VCaP (cell line): ENCODE results near the gene AR.

ENCODE experiments used
- H3K27ac ChIP-seq: fragments of 450-650 bp; 2 replicates; pipeline ENCODE4 v1.5.1; 2017
- CTCF ChIP-seq: fragments of 450-650 bp; conservative IDR thresholded peaks from 2 replicates; pipeline ENCODE4 v1.5.1; 2017; ENCODE audit warnings: mild to moderate bottlenecking, moderate library complexity

Gene AR

GRCh38 chrX:67524428-67524827, 19.4 kb upstream of the AR start:
- H3K27ac ChIP-seq, result peak overlapping the region; percentile 89
- TF ChIP-seq CTCF, result no peak

DNA sequence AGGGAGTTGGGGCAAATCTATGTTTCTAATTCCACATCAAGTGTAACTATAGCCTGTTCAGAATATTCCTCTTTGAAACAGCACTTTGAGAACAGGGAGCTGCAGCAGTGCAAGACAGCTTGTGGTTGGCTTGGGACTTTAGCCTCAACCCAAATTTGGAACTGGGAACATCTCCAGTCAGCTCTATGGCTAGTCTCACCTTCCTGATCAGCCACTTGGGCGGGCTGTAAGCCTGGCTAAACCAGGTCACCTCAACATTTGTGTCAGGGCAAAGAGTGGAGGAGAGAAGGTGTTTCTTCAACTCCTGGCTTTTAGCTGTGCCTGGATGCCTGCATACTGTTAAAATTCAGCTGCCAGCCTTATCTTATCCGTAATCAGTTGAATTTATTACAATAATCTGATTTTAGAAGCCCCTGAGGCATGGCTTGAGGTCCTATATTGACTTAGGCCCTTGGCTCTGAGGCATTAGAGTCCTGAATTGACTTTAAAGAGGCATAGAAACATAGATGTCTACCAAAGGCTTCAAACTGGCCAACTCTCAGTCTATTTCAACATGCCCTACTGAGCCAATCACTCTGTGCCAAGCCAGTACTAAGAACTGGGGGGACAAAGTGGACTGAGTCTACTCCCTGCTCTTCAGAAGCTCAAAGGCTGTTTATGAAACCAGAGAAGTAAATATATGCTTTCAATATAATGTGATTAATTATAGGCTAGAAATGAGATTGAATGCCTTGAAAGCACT, 18.7 kb upstream of the AR start:
- peak overlapping the region; percentile 89 for H3K27ac ChIP-seq
- TF ChIP-seq CTCF, result no peak

DNA sequence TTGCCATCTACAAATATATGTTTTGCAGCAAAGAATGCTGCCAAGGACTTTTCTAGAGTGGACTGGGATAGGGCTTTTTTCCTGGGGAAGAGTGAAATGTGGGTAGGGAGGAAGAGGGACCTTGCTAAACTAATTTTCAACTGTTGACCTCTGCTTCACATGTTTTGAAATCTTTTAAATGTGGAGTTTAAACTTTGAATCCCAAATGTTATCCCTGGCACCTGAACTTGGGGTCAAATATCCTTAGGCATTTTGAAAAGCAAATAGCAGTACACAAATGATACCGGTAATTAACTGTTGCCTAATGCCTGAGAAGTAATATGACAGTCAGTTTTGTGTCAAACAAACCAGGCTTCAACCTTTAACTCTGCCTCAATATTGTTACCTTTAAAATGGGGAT, 7.3 kb upstream of the AR start:
- H3K27ac ChIP-seq, result no peak overlapping the region
- TF ChIP-seq CTCF, result no peak

- TF ChIP-seq CTCF, result no peak
- H3K27ac ChIP-seq, result peak overlapping the region; percentile 19
These were observed 5.4 kb upstream of the AR start for GRCh38 chrX:67538383-67538782.

DNA sequence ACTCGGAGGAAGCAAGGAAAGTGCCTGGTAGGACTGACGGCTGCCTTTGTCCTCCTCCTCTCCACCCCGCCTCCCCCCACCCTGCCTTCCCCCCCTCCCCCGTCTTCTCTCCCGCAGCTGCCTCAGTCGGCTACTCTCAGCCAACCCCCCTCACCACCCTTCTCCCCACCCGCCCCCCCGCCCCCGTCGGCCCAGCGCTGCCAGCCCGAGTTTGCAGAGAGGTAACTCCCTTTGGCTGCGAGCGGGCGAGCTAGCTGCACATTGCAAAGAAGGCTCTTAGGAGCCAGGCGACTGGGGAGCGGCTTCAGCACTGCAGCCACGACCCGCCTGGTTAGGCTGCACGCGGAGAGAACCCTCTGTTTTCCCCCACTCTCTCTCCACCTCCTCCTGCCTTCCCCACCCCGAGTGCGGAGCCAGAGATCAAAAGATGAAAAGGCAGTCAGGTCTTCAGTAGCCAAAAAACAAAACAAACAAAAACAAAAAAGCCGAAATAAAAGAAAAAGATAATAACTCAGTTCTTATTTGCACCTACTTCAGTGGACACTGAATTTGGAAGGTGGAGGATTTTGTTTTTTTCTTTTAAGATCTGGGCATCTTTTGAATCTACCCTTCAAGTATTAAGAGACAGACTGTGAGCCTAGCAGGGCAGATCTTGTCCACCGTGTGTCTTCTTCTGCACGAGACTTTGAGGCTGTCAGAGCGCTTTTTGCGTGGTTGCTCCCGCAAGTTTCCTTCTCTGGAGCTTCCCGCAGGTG, 637 bp downstream of the AR start:
- peak overlapping the region; percentile 78 for H3K27ac ChIP-seq
- TF ChIP-seq CTCF, result no peak

DNA sequence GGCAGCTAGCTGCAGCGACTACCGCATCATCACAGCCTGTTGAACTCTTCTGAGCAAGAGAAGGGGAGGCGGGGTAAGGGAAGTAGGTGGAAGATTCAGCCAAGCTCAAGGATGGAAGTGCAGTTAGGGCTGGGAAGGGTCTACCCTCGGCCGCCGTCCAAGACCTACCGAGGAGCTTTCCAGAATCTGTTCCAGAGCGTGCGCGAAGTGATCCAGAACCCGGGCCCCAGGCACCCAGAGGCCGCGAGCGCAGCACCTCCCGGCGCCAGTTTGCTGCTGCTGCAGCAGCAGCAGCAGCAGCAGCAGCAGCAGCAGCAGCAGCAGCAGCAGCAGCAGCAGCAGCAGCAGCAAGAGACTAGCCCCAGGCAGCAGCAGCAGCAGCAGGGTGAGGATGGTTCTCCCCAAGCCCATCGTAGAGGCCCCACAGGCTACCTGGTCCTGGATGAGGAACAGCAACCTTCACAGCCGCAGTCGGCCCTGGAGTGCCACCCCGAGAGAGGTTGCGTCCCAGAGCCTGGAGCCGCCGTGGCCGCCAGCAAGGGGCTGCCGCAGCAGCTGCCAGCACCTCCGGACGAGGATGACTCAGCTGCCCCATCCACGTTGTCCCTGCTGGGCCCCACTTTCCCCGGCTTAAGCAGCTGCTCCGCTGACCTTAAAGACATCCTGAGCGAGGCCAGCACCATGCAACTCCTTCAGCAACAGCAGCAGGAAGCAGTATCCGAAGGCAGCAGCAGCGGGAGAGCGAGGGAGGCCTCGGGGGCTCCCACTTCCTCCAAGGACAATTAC, 1.4 kb downstream of the AR start:
- no peak for TF ChIP-seq CTCF

DNA sequence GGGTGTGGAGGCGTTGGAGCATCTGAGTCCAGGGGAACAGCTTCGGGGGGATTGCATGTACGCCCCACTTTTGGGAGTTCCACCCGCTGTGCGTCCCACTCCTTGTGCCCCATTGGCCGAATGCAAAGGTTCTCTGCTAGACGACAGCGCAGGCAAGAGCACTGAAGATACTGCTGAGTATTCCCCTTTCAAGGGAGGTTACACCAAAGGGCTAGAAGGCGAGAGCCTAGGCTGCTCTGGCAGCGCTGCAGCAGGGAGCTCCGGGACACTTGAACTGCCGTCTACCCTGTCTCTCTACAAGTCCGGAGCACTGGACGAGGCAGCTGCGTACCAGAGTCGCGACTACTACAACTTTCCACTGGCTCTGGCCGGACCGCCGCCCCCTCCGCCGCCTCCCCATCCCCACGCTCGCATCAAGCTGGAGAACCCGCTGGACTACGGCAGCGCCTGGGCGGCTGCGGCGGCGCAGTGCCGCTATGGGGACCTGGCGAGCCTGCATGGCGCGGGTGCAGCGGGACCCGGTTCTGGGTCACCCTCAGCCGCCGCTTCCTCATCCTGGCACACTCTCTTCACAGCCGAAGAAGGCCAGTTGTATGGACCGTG, 2.2 kb downstream of the AR start:
- peak overlapping the region; percentile 78 for H3K27ac ChIP-seq
- TF ChIP-seq CTCF, result no peak

More for the DNA sequence above, 1.4 kb downstream of the AR start:
- H3K27ac ChIP-seq, result peak overlapping the region; percentile 78
